Loucy (cell line): ENCODE measurements around the gene GTF2F1.

ENCODE experiments used
- CTCF ChIP-seq: fragments of 200-600 bp; sonication (generic); conservative IDR thresholded peaks from 2 replicates; pipeline ENCODE4 v1.5.1; 2014; ENCODE audit warnings: mild to moderate bottlenecking, antibody characterized with exemption, low read length
- EZH2phosphoT487 ChIP-seq: fragments of 200-600 bp; IDR thresholded peaks from 2 replicates; pipeline ENCODE4 v1.6.1; 2018; ENCODE audit warnings: antibody characterized with exemption, mild to moderate bottlenecking, moderate library complexity, borderline replicate concordance

- TF ChIP-seq CTCF = no peak
- TF ChIP-seq EZH2phosphoT487 = no peak
These were observed 52.3 kb downstream of the GTF2F1 start for GRCh38 chr19:6340493-6341201.
